ENCODE data around the gene KIAA1217.

KIAA1217 gene

GRCh38 chr10:24197263-24197662, 11.7 kb upstream of the KIAA1217 start:
- no peak for TF ChIP-seq CTCF (IDR thresholded peaks at IDR 0.05; ENCODE audit: borderline replicate concordance, insufficient read depth, low read depth, low read length)

GRCh38 chr10:24201503-24202180, 7.3 kb upstream of the KIAA1217 start:
- no peak overlapping the region for H3K4me3 ChIP-seq (ENCODE audit: low read depth, low read length)
- no peak for TF ChIP-seq CTCF (IDR thresholded peaks at IDR 0.05; ENCODE audit: borderline replicate concordance, insufficient read depth, low read depth, low read length)

More at GRCh38 chr10:24197263-24197662, 11.7 kb upstream of the KIAA1217 start:
- H3K4me3 ChIP-seq (ENCODE audit: low read depth, low read length): no peak overlapping the region

GRCh38 chr10:24202181-24202570, 6.8 kb upstream of the KIAA1217 start:
- H3K4me3 ChIP-seq (ENCODE audit: low read depth, low read length): no peak overlapping the region

GRCh38 chr10:24205821-24206220, 3.1 kb upstream of the KIAA1217 start:
- no peak for TF ChIP-seq CTCF (IDR thresholded peaks at IDR 0.05; ENCODE audit: borderline replicate concordance, insufficient read depth, low read depth, low read length)
- no peak overlapping the region for H3K4me3 ChIP-seq (ENCODE audit: low read depth, low read length)

More at GRCh38 chr10:24202181-24202570, 6.8 kb upstream of the KIAA1217 start:
- no peak for TF ChIP-seq CTCF (IDR thresholded peaks at IDR 0.05; ENCODE audit: borderline replicate concordance, insufficient read depth, low read depth, low read length)

GRCh38 chr10:24206334-24206733, 2.6 kb upstream of the KIAA1217 start:
- no peak for TF ChIP-seq CTCF (IDR thresholded peaks at IDR 0.05; ENCODE audit: borderline replicate concordance, insufficient read depth, low read depth, low read length)
- no peak overlapping the region for H3K4me3 ChIP-seq (ENCODE audit: low read depth, low read length)

GRCh38 chr10:24206926-24207325, 2.0 kb upstream of the KIAA1217 start:
- TF ChIP-seq CTCF (IDR thresholded peaks at IDR 0.05; ENCODE audit: borderline replicate concordance, insufficient read depth, low read depth, low read length): no peak
- H3K4me3 ChIP-seq (ENCODE audit: low read depth, low read length): no peak overlapping the region

- H3K4me3 ChIP-seq (ENCODE audit: low read depth, low read length): no peak overlapping the region
- no peak for TF ChIP-seq CTCF (IDR thresholded peaks at IDR 0.05; ENCODE audit: borderline replicate concordance, insufficient read depth, low read depth, low read length)
Measured at GRCh38 chr10:24207341-24207740, 1.6 kb upstream of the KIAA1217 start.

Measured in GM12875 (cell line).